ENCODE results near the gene DHRS7. TPM values are rescaled to one million over a fixed set of nuclear protein-coding genes. Genes with fewer than 3 reads are reported as not detected.

DHRS7 gene, protein sequence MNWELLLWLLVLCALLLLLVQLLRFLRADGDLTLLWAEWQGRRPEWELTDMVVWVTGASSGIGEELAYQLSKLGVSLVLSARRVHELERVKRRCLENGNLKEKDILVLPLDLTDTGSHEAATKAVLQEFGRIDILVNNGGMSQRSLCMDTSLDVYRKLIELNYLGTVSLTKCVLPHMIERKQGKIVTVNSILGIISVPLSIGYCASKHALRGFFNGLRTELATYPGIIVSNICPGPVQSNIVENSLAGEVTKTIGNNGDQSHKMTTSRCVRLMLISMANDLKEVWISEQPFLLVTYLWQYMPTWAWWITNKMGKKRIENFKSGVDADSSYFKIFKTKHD
- 91.0 TPM for total RNA-seq

- DNase-seq (ENCODE audit: low read depth in 2 of 3, low spot score in 2 of 3) = peak; percentile 48 to 82 (median 77)
Measured at GRCh38 chr14:60164712-60165546, at the start of gene DHRS7. DHRS7 (minus strand) TSS chr14:60165398; CDS start chr14:60165309, 89 bp downstream.

DNA sequence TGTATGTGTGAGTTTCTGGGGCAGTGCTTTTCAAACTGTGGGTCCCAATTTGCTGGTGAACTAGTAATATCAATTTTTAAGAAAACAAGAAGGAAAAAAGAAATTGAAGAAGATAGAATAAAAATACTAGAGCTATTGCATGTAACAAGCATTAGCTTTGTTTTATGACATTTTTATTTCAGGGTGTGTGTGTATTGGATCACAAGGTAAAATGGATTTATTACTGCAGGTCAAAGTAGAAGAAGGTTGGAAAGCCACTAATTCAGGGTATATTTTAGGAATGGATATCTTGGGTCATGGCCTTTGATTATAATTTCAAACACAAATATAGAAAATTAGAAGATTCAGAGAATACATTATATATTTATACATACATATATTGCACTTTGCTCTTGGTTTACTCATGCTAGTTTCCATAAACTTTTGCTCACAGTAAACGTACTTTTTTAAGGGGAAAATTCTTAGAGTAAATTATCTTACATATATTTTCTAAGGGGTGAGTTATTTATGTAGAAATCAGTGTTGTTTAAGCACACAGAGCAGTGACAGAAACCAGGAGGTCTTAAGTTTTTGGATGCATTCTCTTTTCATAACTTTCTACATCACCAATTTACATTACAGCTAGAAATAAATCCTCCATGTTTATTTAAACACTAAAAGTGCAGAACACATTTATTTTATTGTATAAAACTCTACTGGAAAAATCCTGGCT is 49.4 kb upstream of the DHRS7 start:
- no peak for DNase-seq (ENCODE audit: low read depth in 2 of 3, low spot score in 2 of 3)

DNA sequence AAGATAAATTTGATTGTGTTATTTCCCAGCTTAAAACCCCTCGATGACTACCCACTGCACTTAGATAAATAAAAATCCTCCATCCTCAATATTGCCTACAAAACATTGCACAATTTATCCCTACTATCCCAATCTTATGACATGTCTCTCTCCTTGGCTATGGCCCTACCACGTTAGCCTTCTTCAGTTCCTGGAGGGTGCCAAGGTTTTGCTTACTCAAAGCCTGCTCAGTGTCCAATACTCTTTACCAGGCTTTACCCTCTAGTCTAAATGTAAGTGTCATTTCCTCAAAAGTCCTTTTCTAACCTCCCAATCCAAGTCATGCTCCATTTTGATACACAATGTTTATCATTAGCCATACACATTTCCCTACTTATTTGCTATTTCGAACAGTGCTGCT is 48.8 kb upstream of the DHRS7 start:
- DNase-seq (ENCODE audit: low read depth in 2 of 3, low spot score in 2 of 3) = no peak

DNA sequence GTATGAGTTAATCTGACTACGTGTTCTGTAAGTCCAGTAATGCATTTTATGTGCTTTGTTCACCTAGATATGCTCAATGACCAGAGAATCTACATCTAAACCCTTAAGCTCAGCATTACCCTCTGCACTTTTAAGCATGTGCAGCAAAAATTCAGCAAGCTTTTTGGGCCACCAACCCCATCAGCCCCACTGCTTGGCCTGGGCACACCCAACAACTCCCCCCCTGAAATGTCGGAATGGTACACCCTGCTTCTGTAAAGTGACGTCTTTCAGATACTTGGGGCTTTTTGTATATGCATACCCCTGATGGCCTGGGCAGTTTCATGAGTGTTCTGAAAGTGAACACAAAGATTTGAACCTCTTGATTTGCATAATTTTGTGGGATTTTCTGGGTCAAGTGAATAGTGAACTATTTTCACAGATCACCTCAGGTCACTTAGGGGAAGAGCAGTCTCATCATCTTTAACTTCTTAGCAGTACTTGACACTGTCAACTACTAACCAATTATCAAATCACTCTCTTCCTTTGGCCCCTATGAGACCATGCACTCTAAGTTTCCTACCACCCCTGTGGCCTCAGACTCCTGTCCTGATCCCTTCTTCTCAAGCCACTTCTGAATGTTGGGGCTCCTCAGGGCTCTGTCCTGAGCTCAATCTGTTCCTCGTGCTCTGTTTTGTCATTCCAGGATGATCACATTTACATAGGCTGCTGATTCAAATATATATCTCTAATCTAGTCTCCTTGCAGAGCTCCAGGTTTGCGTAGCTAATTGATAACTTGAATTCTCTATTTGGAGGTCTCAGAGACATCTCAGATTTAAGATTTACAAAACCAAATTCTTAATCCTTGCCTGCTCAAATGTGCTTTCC is 47.5 kb upstream of the DHRS7 start:
- DNase-seq (ENCODE audit: low read depth in 2 of 3, low spot score in 2 of 3) = no peak

DNA sequence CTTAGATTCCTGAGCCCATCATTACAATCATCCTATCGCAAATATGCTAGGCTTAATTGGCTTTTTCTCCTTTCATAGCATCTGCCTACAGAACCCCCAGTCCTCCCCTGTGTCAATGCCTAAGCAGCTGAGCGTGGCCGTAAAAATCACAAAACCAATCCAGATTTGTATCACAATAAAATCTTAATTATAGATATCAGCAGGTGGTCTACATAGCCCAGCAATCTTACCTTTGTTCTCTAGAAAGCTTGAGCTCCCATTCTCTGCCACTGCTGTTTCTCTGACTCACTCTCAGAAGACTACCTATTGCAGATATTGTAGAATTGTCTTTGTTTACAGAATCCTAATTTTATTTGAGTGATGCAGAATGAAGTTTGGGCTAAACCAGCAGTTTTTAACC is 46.0 kb upstream of the DHRS7 start:
- DNase-seq (ENCODE audit: low read depth in 2 of 3, low spot score in 2 of 3) = no peak

GRCh38 chr14:60210703-60211102 is 45.5 kb upstream of the DHRS7 start:
- DNase-seq (ENCODE audit: low read depth in 2 of 3, low spot score in 2 of 3) = no peak

- DNase-seq (ENCODE audit: low read depth in 2 of 3, low spot score in 2 of 3) = no peak
Measured at GRCh38 chr14:60206837-60207533, 41.8 kb upstream of the DHRS7 start.

DNA sequence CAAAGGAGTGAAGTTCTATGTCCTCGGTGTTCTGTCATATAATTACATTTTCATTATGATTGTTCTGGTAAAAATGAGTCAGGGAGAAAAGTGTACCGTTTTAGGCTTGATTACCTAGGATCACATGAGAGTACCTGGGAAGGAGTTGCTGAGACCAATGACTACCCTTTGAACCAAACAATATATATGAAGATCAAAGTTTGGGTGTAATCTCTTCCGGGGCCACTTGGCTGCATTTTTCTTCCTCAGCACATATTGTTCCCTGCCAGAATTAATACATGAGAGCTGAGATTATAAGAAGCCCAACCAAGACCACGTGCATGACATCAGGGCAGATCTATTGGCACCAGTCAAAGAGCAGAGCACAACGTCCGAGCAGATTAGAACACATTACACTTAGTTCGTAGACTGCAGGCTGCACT is 41.1 kb upstream of the DHRS7 start:
- DNase-seq (ENCODE audit: low read depth in 2 of 3, low spot score in 2 of 3) = no peak

GRCh38 chr14:60204843-60205774 is 39.9 kb upstream of the DHRS7 start:
- no peak for DNase-seq (ENCODE audit: low read depth in 2 of 3, low spot score in 2 of 3)

DNA sequence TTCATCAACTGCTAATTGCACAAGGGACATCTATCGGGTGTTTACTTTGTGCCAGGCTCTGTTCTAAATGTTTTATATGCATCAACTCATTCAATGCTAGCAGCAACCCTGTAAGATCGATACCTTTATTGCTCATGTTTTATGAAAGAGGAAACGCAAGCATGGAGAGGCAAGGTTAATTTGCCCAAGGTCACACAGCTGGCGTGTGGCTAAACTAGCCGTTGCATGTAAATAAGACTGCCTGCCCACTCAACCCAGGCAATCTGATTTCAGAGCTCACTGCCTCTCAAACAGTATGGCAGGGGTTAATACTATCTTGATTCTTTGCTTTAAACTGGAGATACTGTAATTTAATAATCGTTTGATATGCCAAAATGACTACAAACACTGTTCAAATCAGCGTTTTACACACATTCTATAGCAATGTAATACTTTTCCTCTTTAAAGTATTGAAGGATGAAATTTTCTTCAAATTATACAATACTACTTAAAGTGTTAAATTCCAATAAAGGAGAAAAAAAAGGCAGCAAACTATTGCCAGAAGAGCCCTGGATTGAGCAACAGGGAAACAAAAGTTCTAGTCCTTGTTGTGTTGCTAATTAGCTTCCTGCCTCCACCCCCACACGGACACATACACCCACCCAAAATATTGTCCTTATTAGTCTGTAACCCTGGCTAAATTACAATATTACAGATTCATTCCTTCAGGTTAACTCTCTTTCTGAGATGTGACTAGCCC is 39.1 kb upstream of the DHRS7 start:
- no peak for DNase-seq (ENCODE audit: low read depth in 2 of 3, low spot score in 2 of 3)

- no peak for DNase-seq (ENCODE audit: low read depth in 2 of 3, low spot score in 2 of 3)
Measured at GRCh38 chr14:60199321-60199720, 34.1 kb upstream of the DHRS7 start.

DNA sequence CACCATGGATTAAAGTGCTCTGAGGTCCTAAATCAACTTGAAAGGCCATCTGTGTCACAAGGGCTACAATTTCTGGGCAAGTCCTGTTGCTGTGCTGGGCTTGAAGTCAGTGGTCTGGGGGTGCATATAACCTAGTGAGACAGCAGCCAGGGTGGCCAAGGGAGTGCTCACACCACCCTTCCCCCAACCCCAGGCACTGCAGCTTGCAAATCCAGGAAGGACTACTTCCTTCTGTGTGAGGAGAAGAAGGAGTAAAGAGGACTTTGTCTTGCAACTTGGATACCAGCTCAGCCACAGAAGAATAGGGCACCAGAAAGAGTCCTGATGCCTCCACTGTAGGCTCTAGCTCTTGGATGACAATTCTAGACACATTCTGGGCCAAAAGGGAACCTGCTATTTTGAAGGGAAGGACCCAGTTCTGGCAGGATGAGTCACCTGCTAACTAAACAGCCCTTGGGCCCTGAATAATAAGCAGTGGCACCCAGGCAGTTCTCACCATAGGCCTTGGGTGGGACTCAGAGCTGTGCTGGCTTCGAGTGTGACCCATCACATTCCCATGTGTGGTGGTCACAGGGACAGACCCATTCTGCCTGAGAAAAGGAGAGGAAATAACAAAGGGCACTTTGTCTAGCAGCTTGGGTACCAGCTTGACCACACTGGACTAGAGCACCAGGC is 32.6 kb upstream of the DHRS7 start:
- no peak for DNase-seq (ENCODE audit: low read depth in 2 of 3, low spot score in 2 of 3)

- peak in 2 of 3 donors; percentile 36 to 71 for DNase-seq (ENCODE audit: low read depth in 2 of 3, low spot score in 2 of 3)
Measured at GRCh38 chr14:60196291-60196690, 31.1 kb upstream of the DHRS7 start.

GRCh38 chr14:60195179-60195810 is 30.1 kb upstream of the DHRS7 start:
- DNase-seq (ENCODE audit: low read depth in 2 of 3, low spot score in 2 of 3) = peak in 1 of 3 donors; percentile 57

DNA sequence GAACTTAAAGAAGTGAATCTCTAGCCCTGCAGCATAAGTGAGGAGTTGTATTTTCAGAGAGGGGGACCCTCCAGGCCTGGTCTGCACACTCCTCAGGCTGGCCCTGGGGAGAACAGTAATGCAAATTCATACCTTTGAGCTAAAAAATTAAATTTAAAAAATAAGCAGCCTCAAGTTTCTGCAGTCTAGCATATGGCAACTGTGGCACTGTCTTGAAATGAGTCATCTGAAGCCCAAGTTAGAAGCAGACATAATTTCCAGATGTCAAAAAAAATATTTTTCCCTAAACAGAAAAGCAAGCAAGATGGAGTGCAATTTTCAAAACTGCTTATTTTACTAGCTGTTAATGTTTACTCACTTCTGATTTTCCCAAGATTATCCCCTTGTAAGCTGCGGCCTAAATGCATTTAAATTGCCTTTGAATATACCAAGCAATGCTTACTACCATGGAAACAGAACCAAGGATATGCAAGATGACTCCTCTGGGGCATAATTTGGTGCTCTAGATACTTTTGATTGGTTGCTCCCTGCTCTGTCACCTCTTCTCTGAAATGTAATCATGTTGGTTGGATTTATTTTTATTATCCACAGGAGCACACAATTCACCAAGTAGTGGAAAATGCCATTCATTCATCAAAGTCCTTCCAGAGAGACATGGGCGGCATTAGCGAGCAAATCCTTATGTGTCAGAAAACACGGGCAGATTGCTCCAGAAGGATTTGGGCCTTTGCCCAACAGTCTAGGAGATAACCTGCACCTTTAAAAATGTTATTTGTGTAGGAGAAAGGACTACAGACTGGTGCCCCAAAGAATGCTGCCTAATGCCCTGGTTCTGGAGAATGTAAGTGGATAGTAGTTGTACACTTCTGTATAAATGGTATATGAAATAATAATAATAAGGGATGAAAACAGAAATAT is 25.0 kb upstream of the DHRS7 start:
- DNase-seq (ENCODE audit: low read depth in 2 of 3, low spot score in 2 of 3) = no peak

DNA sequence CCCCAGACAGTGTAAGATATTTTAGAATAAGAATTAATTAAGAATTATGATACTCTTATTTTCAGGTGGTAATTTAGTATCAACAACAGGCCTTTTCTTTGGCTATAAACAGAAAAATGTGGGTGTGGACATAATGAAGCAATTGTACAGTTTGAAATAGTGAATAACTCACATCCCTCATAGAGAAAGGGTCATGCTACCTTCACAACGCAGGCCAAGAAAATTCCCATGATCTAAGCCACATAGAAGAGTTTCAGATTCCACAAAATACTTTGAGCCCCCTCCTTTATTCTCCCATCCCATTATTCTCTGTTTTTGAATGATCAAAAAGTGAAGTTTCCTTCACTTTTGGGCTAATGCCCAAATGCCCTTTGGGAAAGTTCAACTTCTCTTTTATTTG is 23.5 kb upstream of the DHRS7 start:
- DNase-seq (ENCODE audit: low read depth in 2 of 3, low spot score in 2 of 3) = no peak
